K562 (cell line): ENCODE measurements around the gene NUP43. TPM values are rescaled to one million over a fixed set of nuclear protein-coding genes. Genes with fewer than 3 reads are reported as not detected.

ENCODE experiments used
- ATAC-seq: fragments of 200-7000 bp; cut with Tn5 transposase; 3 replicates; pipeline ENCODE4 v1.9.1; 2020; ENCODE audit warnings: moderate library complexity
- BruUV-seq: library from RNA; stranded (reverse); fragments of 400-500 nt; replicated peaks from 2 replicates; lab custom pipeline; 2021; lab: Mats Ljungman, UMichigan
- CTCF ChIA-PET: fragments of 300-600 bp; formaldehyde crosslinking; extraction: SDS; loops from one replicate; lab custom pipeline; 2021; ENCODE audit warnings: low intra/inter-chr PET ratio; lab: Yijun Ruan, JAX
- POLR2A ChIA-PET: fragments of 300-600, 350-650 bp; sonication (Branson Sonifier 250); formaldehyde crosslinking; extraction: SDS; loops from one replicate; lab custom pipeline; 2021; ENCODE audit warnings: antibody characterized with exemption, inconsistent platforms; lab: Yijun Ruan, JAX
- DNase-seq, 4 experiments: peaks; one replicate each; pipeline versions ENCODE4 v3.0.0 to v3.0.0-alpha.2; 2011 to 2018; ENCODE audit warnings: low spot score in 3 of 4, mixed read lengths in 3 of 4; ENCODE audit errors: extremely low read depth in 1 of 4
- FAIRE-seq: peaks from 2 replicates; lab custom pipeline; 2011; peaks lifted over from hg19 to GRCh38; lab: Jason Lieb, UNC
- H2AFZ ChIP-seq: 2 replicates; pipeline ENCODE4 v1.6.0; 2011; ENCODE audit warnings: low read depth, low read length, control low read depth, inconsistent platforms
- H3K27ac ChIP-seq: fragments of 200-600 bp; 3 replicates; pipeline ENCODE4 v1.8.0; 2011; ENCODE audit warnings: low read depth, mild to moderate bottlenecking, control low read depth, inconsistent platforms, low read length, moderate library complexity, mixed read lengths; ENCODE audit errors: extremely low read depth
- H3K27me3 ChIP-seq, 2 experiments: fragments of 300-600 bp in 1 of 2; 2 replicates in 1 of 2; 3 replicates in 1 of 2; pipeline versions ENCODE4 v1.6.0 to v1.8.0; 2011; ENCODE audit warnings: inconsistent platforms in 2 of 2, low read length in 2 of 2, mild to moderate bottlenecking in 1 of 2, mixed read lengths in 1 of 2, moderate library complexity in 1 of 2; ENCODE audit not compliant: control insufficient read depth in 2 of 2, insufficient read depth in 2 of 2
- H3K36me3 ChIP-seq: fragments of 300-600 bp; 3 replicates; pipeline ENCODE4 v1.8.0; 2011; ENCODE audit warnings: mild to moderate bottlenecking, low read length, inconsistent platforms; ENCODE audit not compliant: control insufficient read depth, insufficient read depth
- H3K4me1 ChIP-seq, 2 experiments: fragments of 200-600 bp in 1 of 2; replicated peaks in 1 of 2; 2 replicates in 1 of 2; 3 replicates in 1 of 2; pipeline versions ENCODE4 v1.5.1 to v1.8.0; 2011; ENCODE audit warnings: inconsistent platforms in 2 of 2, low read length in 2 of 2, mild to moderate bottlenecking in 1 of 2, mixed read lengths in 1 of 2, moderate library complexity in 1 of 2; ENCODE audit not compliant: control insufficient read depth in 2 of 2, insufficient read depth in 2 of 2
- H3K4me2 ChIP-seq: 2 replicates; pipeline ENCODE4 v1.6.1; 2011; ENCODE audit warnings: low read length, control low read depth, inconsistent platforms, mixed read lengths; ENCODE audit not compliant: insufficient read depth
- H3K4me3 ChIP-seq: fragments of 200-600 bp; sonication (generic), shearing (Covaris generic); 2 replicates; pipeline ENCODE4 v1.5.1; 2016; ENCODE audit warnings: control low read depth, inconsistent platforms
- H3K79me2 ChIP-seq: fragments of 200-600 bp; 3 replicates; pipeline ENCODE4 v1.8.0; 2011; ENCODE audit warnings: low read length, inconsistent platforms; ENCODE audit not compliant: control insufficient read depth, insufficient read depth
- H3K9ac ChIP-seq, 2 experiments: 2 replicates each; pipeline versions ENCODE4 v1.6.0 to v1.6.1; 2011; ENCODE audit warnings: low read depth in 2 of 2, low read length in 2 of 2, control low read depth in 1 of 2, inconsistent platforms in 1 of 2, mild to moderate bottlenecking in 1 of 2, mixed read lengths in 1 of 2; ENCODE audit not compliant: insufficient read depth in 1 of 2
- H3K9me1 ChIP-seq: one replicate; pipeline ENCODE4 v1.6.0; 2011; ENCODE audit warnings: inconsistent platforms, mild to moderate bottlenecking, low read length, moderate library complexity; ENCODE audit not compliant: control insufficient read depth, insufficient read depth
- H3K9me3 ChIP-seq: replicated peaks from 2 replicates; pipeline ENCODE4 v1.5.1; 2011; ENCODE audit warnings: low read depth, low read length, inconsistent platforms; ENCODE audit not compliant: control insufficient read depth, insufficient read depth
- H4K20me1 ChIP-seq: replicated peaks from 2 replicates; pipeline ENCODE4 v1.6.1; 2011; ENCODE audit warnings: low read length, inconsistent platforms, mixed read lengths; ENCODE audit not compliant: control insufficient read depth, insufficient read depth
- ARID3A ChIP-seq: IDR thresholded peaks from 2 replicates; pipeline ENCODE4 v1.6.1; 2012; ENCODE audit warnings: low read depth, low read length, improper control_type of control experiment, borderline replicate concordance
- CTBP1 ChIP-seq: fragments of 450-650 bp; IDR thresholded peaks from 2 replicates; pipeline ENCODE4 v1.6.1; 2016; ENCODE audit warnings: borderline replicate concordance
- ESRRA ChIP-seq: fragments of 450-650 bp; IDR thresholded peaks from 2 replicates; pipeline ENCODE4 v1.6.1; 2014; ENCODE audit warnings: low read depth, mild to moderate bottlenecking, moderate library complexity, borderline replicate concordance
- IRF2 ChIP-seq: sonication (generic); formaldehyde crosslinking; IDR thresholded peaks from 2 replicates; pipeline ENCODE4 v1.8.1; 2022; ENCODE audit warnings: mild to moderate bottlenecking, missing genetic modification reagents
- MAZ ChIP-seq, 2 experiments: fragments of 450-650 bp in 1 of 2; sonication (generic) in 1 of 2; formaldehyde crosslinking; IDR thresholded peaks in 1 of 2; conservative IDR thresholded peaks in 1 of 2; 2 replicates each; pipeline versions ENCODE4 v1.4.0 to v1.5.0; 2020; ENCODE audit warnings: mild to moderate bottlenecking in 1 of 2, missing genetic modification reagents in 1 of 2
- MCM5 ChIP-seq: fragments of 450-650 bp; IDR thresholded peaks from 2 replicates; pipeline ENCODE4 v1.6.1; 2016; ENCODE audit warnings: low read depth
- NCOA2 ChIP-seq, 2 experiments: fragments of 450-650 bp; IDR thresholded peaks; 2 replicates each; pipeline ENCODE4 v1.6.1; 2018; ENCODE audit warnings: mild to moderate bottlenecking in 2 of 2, moderate library complexity in 1 of 2; ENCODE audit not compliant: partially characterized antibody in 2 of 2
- PKNOX1 ChIP-seq: fragments of 450-650 bp; IDR thresholded peaks from 2 replicates; pipeline ENCODE4 v1.6.1; 2016
- SMARCC2 ChIP-seq: fragments of 450-650 bp; IDR thresholded peaks from 2 replicates; pipeline ENCODE4 v1.6.1; 2017; ENCODE audit warnings: antibody characterized with exemption, moderate library complexity, mild to moderate bottlenecking, low read depth
- ZBTB11 ChIP-seq, 3 experiments: fragments of 200-800 bp in 1 of 3; fragments of 250-450 bp in 1 of 3; fragments of 450-650 bp in 1 of 3; sonication (Bioruptor Pico) in 1 of 3; sonication (Bioruptor generic) in 1 of 3; formaldehyde crosslinking in 1 of 3; IDR thresholded peaks; 2 replicates each; pipeline versions ENCODE4 v1.6.1 to v1.8.0; 2016 to 2022; ENCODE audit warnings: mild to moderate bottlenecking in 2 of 3, missing genetic modification characterization in 2 of 3, missing compliant biosample characterization in 1 of 3, moderate library complexity in 1 of 3
- ZNF395 ChIP-seq: fragments of 200-800 bp; sonication (Bioruptor generic); IDR thresholded peaks from 2 replicates; pipeline ENCODE4 v1.6.1; 2017; ENCODE audit warnings: missing genetic modification characterization, missing compliant biosample characterization
- ZNF449 ChIP-seq: fragments of 250-450 bp; sonication (Bioruptor Pico); IDR thresholded peaks from 2 replicates; pipeline ENCODE4 v1.8.0; 2022; ENCODE audit warnings: moderate library complexity, mild to moderate bottlenecking, inconsistent platforms
- WGBS: fragments of 100-300 bp; shearing (Covaris generic); methylation state at CpG from one replicate; pipeline ENCODE4 v1.1.6; 2016; ENCODE audit warnings: low coverage, mixed read lengths; ENCODE audit not compliant: insufficient coverage; ENCODE audit errors: missing lambda C conversion rate; 5-methylcytosine and 5-hydroxymethylcytosine counted together
- in situ Hi-C: fragments of 300-500 bp; cut with MboI; formaldehyde crosslinking; loops from 4 replicates; pipeline ENCODE4 v1.15.0; 2018; ENCODE audit warnings: inconsistent platforms, mixed read lengths
- intact Hi-C: fragments of 100-400 bp; cut with micrococcal nuclease; formaldehyde crosslinking; loops from 2 replicates; pipeline ENCODE4 v1.14.2; 2022
- polyA plus RNA-seq, 8 experiments: library from polyadenylated mRNA; depleted of rRNA in 4 of 8; stranded (reverse) in 5 of 8; unstranded in 3 of 8; fragments of >200 nt; fragmentation: Nextera tagmentation in 2 of 8; fragmentation: Illumina TruSeq in 1 of 8; extraction: Ambion mirVana in 2 of 8; extraction: Trizol in 1 of 8; gene quantifications; 2 replicates each; pipeline versions ENCODE4 v1.2.1 to v1.2.3, GENCODE V29; 2011 to 2014; ENCODE audit warnings: inconsistent platforms in 1 of 8, missing spikeins in 1 of 8
- total RNA-seq, 7 experiments: library from RNA; depleted of rRNA in 6 of 7; stranded (reverse); fragments of >200 nt in 6 of 7; fragmentation: Illumina TruSeq in 2 of 7; extraction: Trizol in 2 of 7; gene quantifications; 2 replicates each; pipeline versions ENCODE4 v1.2.1 to v1.2.3, GENCODE V29; 2011 to 2021; ENCODE audit warnings: low replicate concordance in 1 of 7

The NUP43 gene
- total and polyA plus RNA-seq, 9 of the 15 experiments (the other 6 are each of a cell fraction or from before 2014, with no cell fraction given): 28.9 to 136 (median 67.4) TPM

- H3K27me3 ChIP-seq: no peaks in the 10 kb centered on the region
- no peak for FAIRE-seq
- CTCF ChIA-PET: no interaction called here
- intact Hi-C loops: no loop called here
- no peak; the same call in 2 of the 3 replicates for ATAC-seq
- no TSS peak for BruUV-seq
- no peak overlapping the region for H3K4me3 ChIP-seq
- H2AFZ ChIP-seq: no peak overlapping the region
- DNase-seq: no peak
- H3K9me1 ChIP-seq: no peaks in the 10 kb centered on the region
- POLR2A ChIA-PET: no interaction called here
- peaks cover 58% of the 10 kb centered on the region for H3K36me3 ChIP-seq
- peaks cover 0 to 4% of the 10 kb centered on the region in 2 experiments; a peak in 2 of 5 replicates for H3K4me1 ChIP-seq
- H3K4me2 ChIP-seq: no peak overlapping the region
- 67% methylated on average over 1 of the region's 1 CpG for WGBS
- no peaks in the 10 kb centered on the region; the same call in none of the 2 replicates for H4K20me1 ChIP-seq
- no peak overlapping the region for H3K9ac ChIP-seq
- H3K9me3 ChIP-seq: peaks cover 13% of the 10 kb centered on the region
- H3K79me2 ChIP-seq: peaks cover 86% of the 10 kb centered on the region
- in situ Hi-C loops: no loop called here
- no peak overlapping the region for H3K27ac ChIP-seq
- TF ChIP-seq ZNF449 (CRISPR knock-in tag) (0 out of 2 replicates have a peak, but pooled peaks have one; percentile 15), ZBTB11 (CRISPR knock-in tag; IDR thresholded peaks at IDR 0.05) (no peak), ESRRA (peak; percentile 61; the same call in 1 of the 2 replicates), SMARCC2 (peak; percentile 20; the same call in 1 of the 2 replicates), ZNF395 (CRISPR knock-in tag) (no peak), CTBP1 (peak; percentile 62; the same call in 1 of the 2 replicates), PKNOX1 (peak; percentile 85), MAZ (CRISPR knock-in tag; conservative IDR thresholded peaks at IDR 0.05 in 1 of 2, IDR thresholded peaks at IDR 0.05 in 1 of 2) (no peak), MCM5 (no peak), ARID3A (no peak), IRF2 (CRISPR knock-in tag) (no peak), NCOA2 (IDR thresholded peaks at IDR 0.05; ENCODE audit: partially characterized antibody in 2 of 2) (no peak)
Observed at GRCh38 chr6:149761438-149761837, 15.1 kb upstream of the NUP43 start.
